ENCODE data around the gene DNAH8. TPM values are rescaled to one million over a fixed set of nuclear protein-coding genes. Genes with fewer than 3 reads are reported as not detected.

DNAH8 gene
- total RNA-seq, 1 donor, result under 0.01 TPM

DNA sequence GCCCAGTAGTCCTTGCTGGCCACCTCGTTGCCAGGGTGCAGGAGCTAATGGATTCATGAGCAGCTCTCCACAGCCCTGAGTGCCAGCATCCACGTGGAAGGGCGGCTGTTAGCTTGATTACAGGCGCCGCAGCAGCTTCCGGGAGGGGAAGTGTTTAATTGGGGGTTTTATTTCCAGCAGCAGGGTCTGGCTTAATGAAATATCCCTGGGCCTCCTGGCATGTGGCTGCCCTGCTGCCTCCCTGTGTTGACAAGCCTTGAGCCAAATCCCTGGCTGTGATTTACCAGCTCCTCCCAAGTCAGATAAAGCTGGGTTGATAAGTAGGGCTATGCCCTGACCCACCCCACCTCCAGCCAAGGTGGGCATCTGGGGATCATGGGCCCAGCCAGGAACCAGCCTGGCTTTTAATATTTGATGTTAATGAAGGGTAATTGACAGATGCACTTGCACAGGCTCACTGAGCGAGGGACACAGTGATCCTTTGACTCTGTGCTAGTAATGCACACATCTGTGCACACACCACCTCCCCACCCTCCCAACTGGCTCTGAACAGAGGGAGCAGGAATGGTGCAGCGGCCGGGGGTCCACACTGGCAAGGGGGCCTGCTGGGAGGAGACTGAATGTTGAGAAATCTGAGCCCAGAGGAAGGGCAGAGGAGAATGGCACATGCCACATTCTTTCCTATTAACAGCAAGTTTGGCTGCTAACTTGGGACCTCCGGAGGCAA, 347.1 kb downstream of the DNAH8 start:
- no peak overlapping the region for H3K4me3 ChIP-seq (ENCODE audit: low read depth, low read length)
- TF ChIP-seq, protein P1, sequence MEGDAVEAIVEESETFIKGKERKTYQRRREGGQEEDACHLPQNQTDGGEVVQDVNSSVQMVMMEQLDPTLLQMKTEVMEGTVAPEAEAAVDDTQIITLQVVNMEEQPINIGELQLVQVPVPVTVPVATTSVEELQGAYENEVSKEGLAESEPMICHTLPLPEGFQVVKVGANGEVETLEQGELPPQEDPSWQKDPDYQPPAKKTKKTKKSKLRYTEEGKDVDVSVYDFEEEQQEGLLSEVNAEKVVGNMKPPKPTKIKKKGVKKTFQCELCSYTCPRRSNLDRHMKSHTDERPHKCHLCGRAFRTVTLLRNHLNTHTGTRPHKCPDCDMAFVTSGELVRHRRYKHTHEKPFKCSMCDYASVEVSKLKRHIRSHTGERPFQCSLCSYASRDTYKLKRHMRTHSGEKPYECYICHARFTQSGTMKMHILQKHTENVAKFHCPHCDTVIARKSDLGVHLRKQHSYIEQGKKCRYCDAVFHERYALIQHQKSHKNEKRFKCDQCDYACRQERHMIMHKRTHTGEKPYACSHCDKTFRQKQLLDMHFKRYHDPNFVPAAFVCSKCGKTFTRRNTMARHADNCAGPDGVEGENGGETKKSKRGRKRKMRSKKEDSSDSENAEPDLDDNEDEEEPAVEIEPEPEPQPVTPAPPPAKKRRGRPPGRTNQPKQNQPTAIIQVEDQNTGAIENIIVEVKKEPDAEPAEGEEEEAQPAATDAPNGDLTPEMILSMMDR (IDR thresholded peaks at IDR 0.05; ENCODE audit: insufficient read depth, low read depth, low read length), result no peak
- no peak for DNase-seq (ENCODE audit: low read depth)

DNA sequence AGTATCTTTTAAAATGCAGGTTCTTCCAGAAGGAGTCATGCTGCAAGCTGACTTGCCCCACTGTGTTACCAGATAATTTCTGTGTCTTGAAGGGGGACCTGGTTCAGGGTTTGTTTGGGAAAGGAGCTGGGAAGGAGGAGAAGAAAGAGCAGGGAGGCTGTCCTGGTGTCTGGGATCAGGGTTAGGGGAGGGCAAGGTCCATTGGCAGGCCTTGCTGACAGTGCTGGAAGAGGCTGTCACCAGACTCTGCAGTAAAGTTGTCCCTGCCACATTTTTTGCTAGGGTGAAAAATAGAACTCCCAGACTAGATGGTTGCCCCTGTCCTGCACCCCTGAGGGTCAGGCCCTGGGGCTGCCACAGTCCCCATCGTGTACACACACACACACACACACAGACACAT, 348.4 kb downstream of the DNAH8 start:
- no peak for DNase-seq (ENCODE audit: low read depth)
- H3K4me3 ChIP-seq (ENCODE audit: low read depth, low read length), result no peak overlapping the region
- TF ChIP-seq, protein P1 (IDR thresholded peaks at IDR 0.05; ENCODE audit: insufficient read depth, low read depth, low read length), result no peak

DNA sequence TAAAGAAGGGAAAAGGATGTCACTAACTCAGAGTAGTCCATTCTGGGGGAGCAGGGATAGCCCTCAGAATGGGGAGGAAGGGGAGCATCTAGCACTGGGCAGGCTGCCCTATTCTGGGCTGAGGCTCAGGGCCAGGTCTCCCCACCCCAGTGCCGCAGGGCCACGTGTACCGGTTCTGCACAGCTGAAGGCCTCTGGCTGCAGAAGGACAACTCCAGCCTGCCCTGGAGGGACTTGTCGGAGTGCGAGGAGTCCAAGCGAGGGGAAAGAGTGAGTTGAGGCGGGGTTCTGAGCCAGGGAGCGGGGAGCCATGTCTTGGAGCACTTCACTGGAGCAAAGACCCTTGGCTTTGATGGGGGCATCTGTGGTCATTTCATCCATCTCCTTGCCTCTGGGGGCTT, 350.4 kb downstream of the DNAH8 start:
- H3K4me3 ChIP-seq (ENCODE audit: low read depth, low read length), result no peak overlapping the region
- TF ChIP-seq, protein P1 (IDR thresholded peaks at IDR 0.05; ENCODE audit: insufficient read depth, low read depth, low read length), result no peak
- no peak for DNase-seq (ENCODE audit: low read depth)

DNA sequence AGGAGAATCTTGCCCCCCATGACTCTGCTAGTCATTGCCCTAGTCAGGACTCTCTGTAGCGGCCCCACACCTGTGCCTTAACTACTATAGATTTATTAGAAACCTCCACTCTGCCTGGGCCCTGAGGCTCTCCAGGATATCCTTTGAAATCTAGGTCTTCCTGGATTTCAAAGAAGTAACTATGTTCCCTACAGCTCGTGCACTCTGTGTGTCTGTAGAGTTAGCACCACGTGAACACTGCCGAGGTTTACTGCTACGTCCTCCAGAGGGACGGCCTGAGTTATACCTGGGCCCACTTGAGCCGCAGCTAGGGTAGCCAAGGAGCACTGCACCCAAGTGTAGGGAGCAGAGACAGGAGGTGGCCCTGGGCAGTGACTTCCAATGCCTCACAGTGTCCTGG, 353.3 kb downstream of the DNAH8 start:
- no peak overlapping the region for H3K4me3 ChIP-seq (ENCODE audit: low read depth, low read length)
- TF ChIP-seq, protein P1 (IDR thresholded peaks at IDR 0.05; ENCODE audit: insufficient read depth, low read depth, low read length), result no peak
- no peak for DNase-seq (ENCODE audit: low read depth)

DNA sequence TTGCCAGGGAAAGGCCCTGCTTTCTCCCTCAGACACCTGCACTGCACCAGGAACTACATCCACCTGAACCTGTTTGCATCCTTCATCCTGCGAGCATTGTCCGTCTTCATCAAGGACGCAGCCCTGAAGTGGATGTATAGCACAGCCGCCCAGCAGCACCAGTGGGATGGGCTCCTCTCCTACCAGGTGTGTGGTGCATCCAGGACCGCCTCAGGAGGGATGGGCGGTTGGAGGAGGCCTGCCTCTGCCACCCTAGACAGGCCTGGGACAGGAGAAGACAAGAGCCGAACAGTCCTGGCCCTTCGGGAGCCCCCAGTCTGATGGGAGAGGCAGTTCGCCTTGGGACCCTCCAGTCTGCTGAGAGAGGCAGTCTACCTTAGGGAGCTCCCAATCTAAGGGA, 357.7 kb downstream of the DNAH8 start:
- H3K4me3 ChIP-seq (ENCODE audit: low read depth, low read length), result no peak overlapping the region
- TF ChIP-seq, protein P1 (IDR thresholded peaks at IDR 0.05; ENCODE audit: insufficient read depth, low read depth, low read length), result no peak
- DNase-seq (ENCODE audit: low read depth), result no peak

DNA sequence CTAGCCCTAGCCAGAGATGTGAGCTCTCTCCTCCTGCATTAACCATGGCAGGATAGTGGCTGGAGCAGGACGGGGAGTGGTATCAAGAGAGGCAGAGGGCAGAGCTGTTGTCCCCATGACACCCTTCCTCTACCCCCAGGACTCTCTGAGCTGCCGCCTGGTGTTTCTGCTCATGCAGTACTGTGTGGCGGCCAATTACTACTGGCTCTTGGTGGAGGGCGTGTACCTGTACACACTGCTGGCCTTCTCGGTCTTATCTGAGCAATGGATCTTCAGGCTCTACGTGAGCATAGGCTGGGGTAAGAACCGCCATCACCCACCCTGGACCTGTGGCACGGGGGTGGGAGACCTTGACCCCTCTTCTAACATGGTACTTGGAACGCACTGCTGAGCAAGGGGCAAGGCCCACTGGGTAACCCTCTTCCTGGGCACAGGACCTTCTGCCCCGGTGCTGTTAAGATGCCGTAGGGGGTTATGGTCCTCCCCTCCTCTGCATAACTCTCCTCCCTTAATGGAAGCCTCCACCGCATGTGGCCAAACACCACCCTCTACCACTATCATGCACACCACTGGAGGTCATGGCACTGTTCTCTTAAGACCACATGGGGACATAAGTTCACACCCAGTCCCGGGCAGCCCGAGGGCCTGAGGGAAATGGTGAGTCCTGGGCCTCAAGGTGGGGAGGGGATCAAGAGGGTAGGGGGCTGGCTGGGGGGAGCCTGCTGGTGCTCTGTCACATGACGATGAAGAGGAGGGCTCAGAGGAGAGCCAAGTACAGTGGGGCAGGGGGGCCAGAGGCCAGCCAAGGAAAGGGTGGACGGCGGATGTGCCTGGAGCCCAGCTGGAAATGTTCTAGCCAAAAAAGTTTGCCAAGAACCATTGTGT, 358.6 kb downstream of the DNAH8 start:
- TF ChIP-seq, protein P1 (IDR thresholded peaks at IDR 0.05; ENCODE audit: insufficient read depth, low read depth, low read length), result no peak
- no peak overlapping the region for H3K4me3 ChIP-seq (ENCODE audit: low read depth, low read length)
- DNase-seq (ENCODE audit: low read depth), result no peak
